K562 (cell line): Measurements from ENCODE around the gene UBASH3A. TPM values are rescaled to one million over a fixed set of nuclear protein-coding genes. Genes with fewer than 3 reads are reported as not detected.

Experiments
- ATAC-seq: fragments of 200-7000 bp; cut with Tn5 transposase; 3 replicates; pipeline ENCODE4 v1.9.1; 2020; ENCODE audit warnings: moderate library complexity
- BruUV-seq: library from RNA; stranded (reverse); fragments of 400-500 nt; replicated peaks from 2 replicates; lab custom pipeline; 2021; lab: Mats Ljungman, UMichigan
- CTCF ChIA-PET: fragments of 300-600 bp; formaldehyde crosslinking; extraction: SDS; loops from one replicate; lab custom pipeline; 2021; ENCODE audit warnings: low intra/inter-chr PET ratio; lab: Yijun Ruan, JAX
- POLR2A ChIA-PET: fragments of 300-600, 350-650 bp; sonication (Branson Sonifier 250); formaldehyde crosslinking; extraction: SDS; loops from one replicate; lab custom pipeline; 2021; ENCODE audit warnings: antibody characterized with exemption, inconsistent platforms; lab: Yijun Ruan, JAX
- DNase-seq, 4 experiments: peaks; one replicate each; pipeline versions ENCODE4 v3.0.0 to v3.0.0-alpha.2; 2011 to 2018; ENCODE audit warnings: low spot score in 3 of 4, mixed read lengths in 3 of 4; ENCODE audit errors: extremely low read depth in 1 of 4
- FAIRE-seq: peaks from 2 replicates; lab custom pipeline; 2011; peaks lifted over from hg19 to GRCh38; lab: Jason Lieb, UNC
- H2AFZ ChIP-seq: 2 replicates; pipeline ENCODE4 v1.6.0; 2011; ENCODE audit warnings: low read depth, low read length, control low read depth, inconsistent platforms
- H3K27ac ChIP-seq: fragments of 200-600 bp; 3 replicates; pipeline ENCODE4 v1.8.0; 2011; ENCODE audit warnings: low read depth, mild to moderate bottlenecking, control low read depth, inconsistent platforms, low read length, moderate library complexity, mixed read lengths; ENCODE audit errors: extremely low read depth
- H3K27me3 ChIP-seq, 2 experiments: fragments of 300-600 bp in 1 of 2; 2 replicates in 1 of 2; 3 replicates in 1 of 2; pipeline versions ENCODE4 v1.6.0 to v1.8.0; 2011; ENCODE audit warnings: inconsistent platforms in 2 of 2, low read length in 2 of 2, mild to moderate bottlenecking in 1 of 2, mixed read lengths in 1 of 2, moderate library complexity in 1 of 2; ENCODE audit not compliant: control insufficient read depth in 2 of 2, insufficient read depth in 2 of 2
- H3K36me3 ChIP-seq: fragments of 300-600 bp; 3 replicates; pipeline ENCODE4 v1.8.0; 2011; ENCODE audit warnings: mild to moderate bottlenecking, low read length, inconsistent platforms; ENCODE audit not compliant: control insufficient read depth, insufficient read depth
- H3K4me1 ChIP-seq, 2 experiments: fragments of 200-600 bp in 1 of 2; replicated peaks in 1 of 2; 2 replicates in 1 of 2; 3 replicates in 1 of 2; pipeline versions ENCODE4 v1.5.1 to v1.8.0; 2011; ENCODE audit warnings: inconsistent platforms in 2 of 2, low read length in 2 of 2, mild to moderate bottlenecking in 1 of 2, mixed read lengths in 1 of 2, moderate library complexity in 1 of 2; ENCODE audit not compliant: control insufficient read depth in 2 of 2, insufficient read depth in 2 of 2
- H3K4me2 ChIP-seq: 2 replicates; pipeline ENCODE4 v1.6.1; 2011; ENCODE audit warnings: low read length, control low read depth, inconsistent platforms, mixed read lengths; ENCODE audit not compliant: insufficient read depth
- H3K4me3 ChIP-seq: fragments of 200-600 bp; sonication (generic), shearing (Covaris generic); 2 replicates; pipeline ENCODE4 v1.5.1; 2016; ENCODE audit warnings: control low read depth, inconsistent platforms
- H3K79me2 ChIP-seq: fragments of 200-600 bp; 3 replicates; pipeline ENCODE4 v1.8.0; 2011; ENCODE audit warnings: low read length, inconsistent platforms; ENCODE audit not compliant: control insufficient read depth, insufficient read depth
- H3K9ac ChIP-seq, 2 experiments: 2 replicates each; pipeline versions ENCODE4 v1.6.0 to v1.6.1; 2011; ENCODE audit warnings: low read depth in 2 of 2, low read length in 2 of 2, control low read depth in 1 of 2, inconsistent platforms in 1 of 2, mild to moderate bottlenecking in 1 of 2, mixed read lengths in 1 of 2; ENCODE audit not compliant: insufficient read depth in 1 of 2
- H3K9me1 ChIP-seq: one replicate; pipeline ENCODE4 v1.6.0; 2011; ENCODE audit warnings: inconsistent platforms, mild to moderate bottlenecking, low read length, moderate library complexity; ENCODE audit not compliant: control insufficient read depth, insufficient read depth
- H3K9me3 ChIP-seq: replicated peaks from 2 replicates; pipeline ENCODE4 v1.5.1; 2011; ENCODE audit warnings: low read depth, low read length, inconsistent platforms; ENCODE audit not compliant: control insufficient read depth, insufficient read depth
- H4K20me1 ChIP-seq: replicated peaks from 2 replicates; pipeline ENCODE4 v1.6.1; 2011; ENCODE audit warnings: low read length, inconsistent platforms, mixed read lengths; ENCODE audit not compliant: control insufficient read depth, insufficient read depth
- ADNP ChIP-seq: fragments of 200-800 bp; sonication (Bioruptor generic); IDR thresholded peaks from 2 replicates; pipeline ENCODE4 v1.6.1; 2016; ENCODE audit warnings: missing genetic modification characterization, missing compliant biosample characterization
- BHLHE40 ChIP-seq: IDR thresholded peaks from 2 replicates; pipeline ENCODE4 v1.6.1; 2011; ENCODE audit warnings: low read length, improper control_type of control experiment
- ETV1 ChIP-seq: fragments of 450-650 bp; conservative IDR thresholded peaks from 2 replicates; pipeline ENCODE4 v1.6.1; 2016; ENCODE audit warnings: missing genetic modification characterization, control low read depth, low read depth, missing compliant biosample characterization
- FIP1L1 ChIP-seq: fragments of 200-400 bp; formaldehyde crosslinking; IDR thresholded peaks from 2 replicates; pipeline ENCODE4 v1.6.1; 2018; ENCODE audit warnings: mild to moderate bottlenecking, low read depth, low read length; ENCODE audit not compliant: poor library complexity, severe bottlenecking
- HOMEZ ChIP-seq: fragments of 250-450 bp; sonication (Bioruptor Pico); IDR thresholded peaks from 2 replicates; pipeline ENCODE4 v1.4.0; 2020; ENCODE audit warnings: mild to moderate bottlenecking, moderate library complexity
- KDM2B ChIP-seq: fragments of 250-450 bp; sonication (Bioruptor Pico); IDR thresholded peaks from 2 replicates; pipeline ENCODE4 v1.8.0; 2021; ENCODE audit warnings: mild to moderate bottlenecking, moderate library complexity
- KHSRP ChIP-seq: fragments of 450-650 bp; IDR thresholded peaks from 2 replicates; pipeline ENCODE4 v1.6.1; 2017
- MCM7 ChIP-seq, 2 experiments: fragments of 450-650 bp; IDR thresholded peaks; 2 replicates each; pipeline ENCODE4 v1.6.1; 2016 to 2018
- RNF219 ChIP-seq: fragments of 250-450 bp; sonication (Bioruptor Pico); IDR thresholded peaks from 2 replicates; pipeline ENCODE4 v1.5.0; 2022; ENCODE audit warnings: mild to moderate bottlenecking
- SMAD1 ChIP-seq: fragments of 150-350 bp; IDR thresholded peaks from 2 replicates; pipeline ENCODE4 v1.6.1; 2014; ENCODE audit warnings: low read length, low read depth; ENCODE audit not compliant: partially characterized antibody
- SMAD3 ChIP-seq: fragments of 450-650 bp; formaldehyde crosslinking; conservative IDR thresholded peaks from 2 replicates; pipeline ENCODE4 v1.4.0; 2020; ENCODE audit warnings: mild to moderate bottlenecking
- SREBF2 ChIP-seq: sonication (generic); formaldehyde crosslinking; IDR thresholded peaks from 2 replicates; pipeline ENCODE4 v1.4.0; 2020; ENCODE audit warnings: mild to moderate bottlenecking, missing genetic modification reagents
- ZNF584 ChIP-seq: fragments of 200-800 bp; sonication (Bioruptor generic); IDR thresholded peaks from 2 replicates; pipeline ENCODE4 v1.6.1; 2016; ENCODE audit warnings: low read depth, mild to moderate bottlenecking, missing genetic modification characterization, missing compliant biosample characterization
- WGBS: fragments of 100-300 bp; shearing (Covaris generic); methylation state at CpG from one replicate; pipeline ENCODE4 v1.1.6; 2016; ENCODE audit warnings: low coverage, mixed read lengths; ENCODE audit not compliant: insufficient coverage; ENCODE audit errors: missing lambda C conversion rate; 5-methylcytosine and 5-hydroxymethylcytosine counted together
- in situ Hi-C: fragments of 300-500 bp; cut with MboI; formaldehyde crosslinking; loops from 4 replicates; pipeline ENCODE4 v1.15.0; 2018; ENCODE audit warnings: inconsistent platforms, mixed read lengths
- intact Hi-C: fragments of 100-400 bp; cut with micrococcal nuclease; formaldehyde crosslinking; loops from 2 replicates; pipeline ENCODE4 v1.14.2; 2022
- polyA plus RNA-seq, 8 experiments: library from polyadenylated mRNA; depleted of rRNA in 4 of 8; stranded (reverse) in 5 of 8; unstranded in 3 of 8; fragments of >200 nt; fragmentation: Nextera tagmentation in 2 of 8; fragmentation: Illumina TruSeq in 1 of 8; extraction: Ambion mirVana in 2 of 8; extraction: Trizol in 1 of 8; gene quantifications; 2 replicates each; pipeline versions ENCODE4 v1.2.1 to v1.2.3, GENCODE V29; 2011 to 2014; ENCODE audit warnings: inconsistent platforms in 1 of 8, missing spikeins in 1 of 8
- total RNA-seq, 7 experiments: library from RNA; depleted of rRNA in 6 of 7; stranded (reverse); fragments of >200 nt in 6 of 7; fragmentation: Illumina TruSeq in 2 of 7; extraction: Trizol in 2 of 7; gene quantifications; 2 replicates each; pipeline versions ENCODE4 v1.2.1 to v1.2.3, GENCODE V29; 2011 to 2021; ENCODE audit warnings: low replicate concordance in 1 of 7
- TF ChIP-seq, protein P1 (sequence below): sonication (generic); formaldehyde crosslinking; IDR thresholded peaks from 2 replicates; pipeline ENCODE4 v1.8.0; 2022; ENCODE audit warnings: mild to moderate bottlenecking, missing genetic modification reagents

UBASH3A gene
- total and polyA plus RNA-seq, 9 of the 15 experiments (the other 6 are each of a cell fraction or from before 2014, with no cell fraction given): 0.23 to 1.8 (median 1.1) TPM

DNA sequence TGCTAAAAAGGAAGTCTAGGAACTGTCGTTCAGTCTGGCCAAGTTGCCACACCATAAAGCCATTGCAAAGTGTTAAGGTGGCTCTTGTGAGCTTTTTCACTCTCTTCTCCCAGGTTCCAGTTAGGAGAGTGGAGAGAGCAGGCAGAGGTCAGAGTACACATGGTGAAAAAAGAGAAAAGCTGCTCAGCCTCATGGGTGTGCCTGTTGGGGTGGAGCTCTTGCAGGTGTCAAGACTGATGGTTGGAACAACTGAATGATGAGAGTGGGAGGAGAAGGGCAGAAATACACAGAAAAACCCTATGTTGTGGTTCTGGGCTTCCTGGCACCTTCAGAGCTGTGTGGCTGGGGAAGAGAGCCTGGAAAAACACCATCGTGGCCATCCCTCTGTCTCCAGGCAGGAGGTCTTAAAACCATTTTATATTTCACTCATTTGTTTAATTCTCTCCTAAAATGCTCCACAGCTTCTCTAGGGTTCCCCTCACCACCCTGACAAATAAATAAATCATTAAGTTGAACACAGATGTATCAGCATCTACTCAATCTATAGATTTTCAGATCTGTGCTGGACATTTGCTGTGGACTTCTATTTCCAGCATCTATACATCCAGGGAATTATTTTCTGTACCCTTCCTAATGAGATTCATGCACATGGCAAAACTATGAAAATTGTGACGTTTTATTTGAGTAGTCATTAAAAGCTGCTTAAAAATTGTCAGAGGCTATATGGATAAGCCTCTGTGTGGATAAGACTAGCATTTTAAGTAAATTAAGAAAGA, 17.5 kb downstream of the UBASH3A start:
- in situ Hi-C loops (no loop called here), intact Hi-C loops (no loop called here)
- Histone ChIP-seq H3K9me3 (no peaks in the 10 kb centered on the region), H4K20me1 (peaks cover 3% of the 10 kb centered on the region; the same call in 1 of the 2 replicates), H3K27me3 (peaks cover 3 to 9% of the 10 kb centered on the region in 2 experiments; a peak in 2 of 5 replicates), H3K9ac (no peak overlapping the region), H3K27ac (no peak overlapping the region), H3K9me1 (no peaks in the 10 kb centered on the region), H3K36me3 (no peaks in the 10 kb centered on the region), H3K4me3 (no peak overlapping the region), H3K4me1 (no peaks in the 10 kb centered on the region), H3K79me2 (no peaks in the 10 kb centered on the region), H3K4me2 (no peak overlapping the region), H2AFZ (no peak overlapping the region)
- CTCF ChIA-PET: no interaction called here
- POLR2A ChIA-PET: interaction anchor here (0.6 to 2.3 kb wide), 9 partner anchors 11 to 418 kb away, joined by 3 to 11 read pairs (median 3); no protein-coding TSS in a partner anchor
- WGBS: 2% methylated on average over 3 of the region's 3 CpGs
- no TSS peak for BruUV-seq
- DNase-seq (no peak), FAIRE-seq (no peak), ATAC-seq (no peak)
- TF ChIP-seq SMAD3: no peak
- TF ChIP-seq FIP1L1: no peak
- no peak for TF ChIP-seq RNF219 (CRISPR knock-in tag)
- TF ChIP-seq KHSRP: no peak
- no peak for TF ChIP-seq SMAD1
- TF ChIP-seq SREBF2 (CRISPR knock-in tag): no peak
- TF ChIP-seq KDM2B (CRISPR knock-in tag): no peak
- no peak for TF ChIP-seq BHLHE40
- TF ChIP-seq ETV1 (tag): no peak
- no peak for TF ChIP-seq HOMEZ (CRISPR knock-in tag)
- TF ChIP-seq ZNF584 (CRISPR knock-in tag): no peak
- TF ChIP-seq MCM7 (IDR thresholded peaks at IDR 0.05): no peak
- no peak for TF ChIP-seq ADNP
- TF ChIP-seq, protein P1, sequence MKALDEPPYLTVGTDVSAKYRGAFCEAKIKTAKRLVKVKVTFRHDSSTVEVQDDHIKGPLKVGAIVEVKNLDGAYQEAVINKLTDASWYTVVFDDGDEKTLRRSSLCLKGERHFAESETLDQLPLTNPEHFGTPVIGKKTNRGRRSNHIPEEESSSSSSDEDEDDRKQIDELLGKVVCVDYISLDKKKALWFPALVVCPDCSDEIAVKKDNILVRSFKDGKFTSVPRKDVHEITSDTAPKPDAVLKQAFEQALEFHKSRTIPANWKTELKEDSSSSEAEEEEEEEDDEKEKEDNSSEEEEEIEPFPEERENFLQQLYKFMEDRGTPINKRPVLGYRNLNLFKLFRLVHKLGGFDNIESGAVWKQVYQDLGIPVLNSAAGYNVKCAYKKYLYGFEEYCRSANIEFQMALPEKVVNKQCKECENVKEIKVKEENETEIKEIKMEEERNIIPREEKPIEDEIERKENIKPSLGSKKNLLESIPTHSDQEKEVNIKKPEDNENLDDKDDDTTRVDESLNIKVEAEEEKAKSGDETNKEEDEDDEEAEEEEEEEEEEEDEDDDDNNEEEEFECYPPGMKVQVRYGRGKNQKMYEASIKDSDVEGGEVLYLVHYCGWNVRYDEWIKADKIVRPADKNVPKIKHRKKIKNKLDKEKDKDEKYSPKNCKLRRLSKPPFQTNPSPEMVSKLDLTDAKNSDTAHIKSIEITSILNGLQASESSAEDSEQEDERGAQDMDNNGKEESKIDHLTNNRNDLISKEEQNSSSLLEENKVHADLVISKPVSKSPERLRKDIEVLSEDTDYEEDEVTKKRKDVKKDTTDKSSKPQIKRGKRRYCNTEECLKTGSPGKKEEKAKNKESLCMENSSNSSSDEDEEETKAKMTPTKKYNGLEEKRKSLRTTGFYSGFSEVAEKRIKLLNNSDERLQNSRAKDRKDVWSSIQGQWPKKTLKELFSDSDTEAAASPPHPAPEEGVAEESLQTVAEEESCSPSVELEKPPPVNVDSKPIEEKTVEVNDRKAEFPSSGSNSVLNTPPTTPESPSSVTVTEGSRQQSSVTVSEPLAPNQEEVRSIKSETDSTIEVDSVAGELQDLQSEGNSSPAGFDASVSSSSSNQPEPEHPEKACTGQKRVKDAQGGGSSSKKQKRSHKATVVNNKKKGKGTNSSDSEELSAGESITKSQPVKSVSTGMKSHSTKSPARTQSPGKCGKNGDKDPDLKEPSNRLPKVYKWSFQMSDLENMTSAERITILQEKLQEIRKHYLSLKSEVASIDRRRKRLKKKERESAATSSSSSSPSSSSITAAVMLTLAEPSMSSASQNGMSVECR (CRISPR knock-in tag): no peak
